Uterus (tissue), 4 donors: Measurements from ENCODE around the gene PAPPA2. TPM values are rescaled to one million over a fixed set of nuclear protein-coding genes. Genes with fewer than 3 reads are reported as not detected.

Experiments
- DNase-seq, 2 donors: peaks; one replicate each; pipeline ENCODE4 v3.0.0-alpha.2; 2019 to 2020
- H3K27ac ChIP-seq, 2 donors: fragments of 200-600 bp; sonication (generic); 1 replicate in 1 of 2; 2 replicates in 1 of 2; pipeline ENCODE4 v1.5.1; 2016 to 2018
- H3K27me3 ChIP-seq, 2 donors: fragments of 200-600 bp; sonication (generic); one replicate each; pipeline ENCODE4 v1.5.1; 2018 to 2019; ENCODE audit warnings: control low read depth in 1 of 2
- H3K36me3 ChIP-seq, 2 donors: fragments of 200-600 bp; sonication (generic); one replicate each; pipeline ENCODE4 v1.5.1; 2019; ENCODE audit warnings: control low read depth in 1 of 2
- H3K4me1 ChIP-seq, 2 donors: fragments of 200-600 bp; sonication (generic); one replicate each; pipeline ENCODE4 v1.5.1; 2018 to 2019; ENCODE audit warnings: control low read depth in 1 of 2
- H3K4me3 ChIP-seq, 2 donors: fragments of 200-600 bp; sonication (generic); 1 replicate in 1 of 2; 2 replicates in 1 of 2; pipeline ENCODE4 v1.5.1; 2018 to 2019; ENCODE audit warnings: mild to moderate bottlenecking in 1 of 2
- H3K9me3 ChIP-seq, 2 donors: fragments of 200-600 bp; sonication (generic); one replicate each; pipeline ENCODE4 v1.5.1; 2019; ENCODE audit warnings: control low read depth in 1 of 2
- POLR2A ChIP-seq, 2 donors: fragments of 450-650 bp; IDR thresholded peaks; one replicate each; pipeline ENCODE4 v1.6.1; 2016; ENCODE audit warnings: antibody characterized with exemption in 2 of 2, mild to moderate bottlenecking in 1 of 2, moderate library complexity in 1 of 2
- intact Hi-C: fragments of 100-400 bp; cut with DNase I; formaldehyde crosslinking; loops from one replicate; pipeline ENCODE4 v1.15.1; 2023; ENCODE audit warnings: low total_unique reads
- total RNA-seq, 4 donors: library from RNA; depleted of rRNA in 3 of 4; stranded (reverse); fragments of >200 nt in 3 of 4; gene quantifications; one replicate each; pipeline versions ENCODE4 v1.1.0 to v1.2.4, GENCODE V29; 2014 to 2023
- TF ChIP-seq, protein P1 (sequence below), 4 experiments: fragments of 200-600 bp in 2 of 4; fragments of 450-650 bp in 2 of 4; sonication (generic) in 2 of 4; IDR thresholded peaks; one replicate each; pipeline ENCODE4 v1.5.1; 2016 to 2019; ENCODE audit warnings: antibody characterized with exemption in 4 of 4, mild to moderate bottlenecking in 2 of 4, moderate library complexity in 1 of 4
- donor health status: DM: yes; HTN: yes; CAD: no.

PAPPA2 gene
- total RNA-seq, 4 donors from 2014 or later = 0.51 to 4.0 (median 0.73) TPM; not detected in 1

- intact Hi-C loops = no loop called here
- TF ChIP-seq, protein P1, sequence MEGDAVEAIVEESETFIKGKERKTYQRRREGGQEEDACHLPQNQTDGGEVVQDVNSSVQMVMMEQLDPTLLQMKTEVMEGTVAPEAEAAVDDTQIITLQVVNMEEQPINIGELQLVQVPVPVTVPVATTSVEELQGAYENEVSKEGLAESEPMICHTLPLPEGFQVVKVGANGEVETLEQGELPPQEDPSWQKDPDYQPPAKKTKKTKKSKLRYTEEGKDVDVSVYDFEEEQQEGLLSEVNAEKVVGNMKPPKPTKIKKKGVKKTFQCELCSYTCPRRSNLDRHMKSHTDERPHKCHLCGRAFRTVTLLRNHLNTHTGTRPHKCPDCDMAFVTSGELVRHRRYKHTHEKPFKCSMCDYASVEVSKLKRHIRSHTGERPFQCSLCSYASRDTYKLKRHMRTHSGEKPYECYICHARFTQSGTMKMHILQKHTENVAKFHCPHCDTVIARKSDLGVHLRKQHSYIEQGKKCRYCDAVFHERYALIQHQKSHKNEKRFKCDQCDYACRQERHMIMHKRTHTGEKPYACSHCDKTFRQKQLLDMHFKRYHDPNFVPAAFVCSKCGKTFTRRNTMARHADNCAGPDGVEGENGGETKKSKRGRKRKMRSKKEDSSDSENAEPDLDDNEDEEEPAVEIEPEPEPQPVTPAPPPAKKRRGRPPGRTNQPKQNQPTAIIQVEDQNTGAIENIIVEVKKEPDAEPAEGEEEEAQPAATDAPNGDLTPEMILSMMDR (IDR thresholded peaks at IDR 0.05) = no peak
- no peak for TF ChIP-seq POLR2A (IDR thresholded peaks at IDR 0.05)
- Histone ChIP-seq H3K27me3 (no peaks in the 10 kb centered on the region), H3K4me3 (no peak overlapping the region), H3K36me3 (no peaks in the 10 kb centered on the region), H3K9me3 (no peaks in the 10 kb centered on the region), H3K4me1 (no peaks in the 10 kb centered on the region), H3K27ac (no peak overlapping the region)
- DNase-seq = no peak
These were observed 88.2 kb downstream of the PAPPA2 start for GRCh38 chr1:176551146-176551545.

DNA sequence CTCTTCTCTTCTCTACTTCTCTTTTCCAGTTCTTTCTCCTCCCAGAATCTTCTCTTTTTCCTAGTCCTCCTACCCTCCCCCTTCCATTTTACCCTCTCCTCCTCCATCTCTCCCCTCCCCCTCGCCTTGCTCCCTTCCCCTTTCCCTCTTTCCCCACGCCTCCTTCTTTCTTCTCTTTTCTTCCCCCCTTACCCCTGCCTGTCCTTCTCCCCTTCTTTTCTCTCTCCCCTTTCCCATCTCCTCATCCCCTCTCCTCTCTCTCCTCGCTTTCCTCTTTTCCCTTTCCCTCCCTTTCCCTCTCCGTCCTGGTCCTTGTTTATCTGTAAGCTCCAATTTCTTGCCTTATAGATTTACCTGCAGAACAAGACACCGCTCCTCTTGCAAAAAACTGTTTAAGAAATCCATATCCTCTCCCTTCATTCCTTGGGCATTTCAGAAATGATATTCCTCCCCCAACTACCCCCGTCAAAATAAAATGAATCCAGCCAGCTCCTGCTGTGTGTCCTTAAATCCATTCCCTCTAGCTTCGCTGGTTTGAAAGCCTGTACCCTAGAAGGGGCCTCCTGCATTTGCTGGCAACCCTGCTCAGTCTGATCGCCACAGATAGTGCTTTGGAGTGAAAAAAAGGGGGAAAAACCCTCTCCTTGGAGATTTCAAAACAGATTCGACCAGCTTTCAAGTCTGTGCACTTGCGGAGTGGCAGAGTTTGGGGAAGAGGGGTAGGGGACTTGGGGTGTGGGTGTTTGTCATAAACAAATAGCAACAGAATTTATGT, 89.4 kb downstream of the PAPPA2 start:
- H3K27me3 ChIP-seq = no peaks in the 10 kb centered on the region
- H3K4me3 ChIP-seq = no peak overlapping the region

GRCh38 chr1:176552999-176553398, 90.0 kb downstream of the PAPPA2 start:
- intact Hi-C loops = no loop called here
- H3K27me3 ChIP-seq = no peaks in the 10 kb centered on the region
- H3K27ac ChIP-seq = no peak overlapping the region
- DNase-seq = no peak
- H3K9me3 ChIP-seq = no peaks in the 10 kb centered on the region
- no peak overlapping the region for H3K4me3 ChIP-seq
- H3K36me3 ChIP-seq = no peaks in the 10 kb centered on the region
- TF ChIP-seq POLR2A (IDR thresholded peaks at IDR 0.05) = no peak
- TF ChIP-seq, protein P1 (IDR thresholded peaks at IDR 0.05) = no peak
- H3K4me1 ChIP-seq = no peaks in the 10 kb centered on the region

More for the DNA sequence above, 89.4 kb downstream of the PAPPA2 start:
- Histone ChIP-seq H3K4me1 (no peaks in the 10 kb centered on the region), H3K9me3 (no peaks in the 10 kb centered on the region), H3K36me3 (no peaks in the 10 kb centered on the region), H3K27ac (no peak overlapping the region)
- no peak for DNase-seq
- intact Hi-C loops = no loop called here
- TF ChIP-seq POLR2A (IDR thresholded peaks at IDR 0.05) = no peak
- TF ChIP-seq, protein P1 (IDR thresholded peaks at IDR 0.05) = no peak

DNA sequence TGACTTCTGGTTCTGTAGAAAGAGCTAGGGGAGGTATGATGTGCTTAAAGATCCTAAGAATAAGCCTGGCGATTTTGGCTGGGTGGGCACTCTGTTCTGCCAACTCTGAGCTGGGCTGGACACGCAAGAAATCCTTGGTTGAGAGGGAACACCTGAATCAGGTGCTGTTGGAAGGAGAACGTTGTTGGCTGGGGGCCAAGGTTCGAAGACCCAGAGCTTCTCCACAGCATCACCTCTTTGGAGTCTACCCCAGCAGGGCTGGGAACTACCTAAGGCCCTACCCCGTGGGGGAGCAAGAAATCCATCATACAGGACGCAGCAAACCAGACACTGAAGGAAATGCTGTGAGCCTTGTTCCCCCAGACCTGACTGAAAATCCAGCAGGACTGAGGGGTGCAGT, 93.3 kb downstream of the PAPPA2 start:
- Histone ChIP-seq H3K27me3 (no peaks in the 10 kb centered on the region), H3K27ac (no peak overlapping the region), H3K4me1 (peaks cover 0 to 7% of the 10 kb centered on the region in 2 donors), H3K9me3 (no peaks in the 10 kb centered on the region), H3K4me3 (no peak overlapping the region), H3K36me3 (no peaks in the 10 kb centered on the region)
- no peak for DNase-seq
- intact Hi-C loops = no loop called here
- TF ChIP-seq POLR2A (IDR thresholded peaks at IDR 0.05) = no peak
- TF ChIP-seq, protein P1 (IDR thresholded peaks at IDR 0.05) = no peak

DNA sequence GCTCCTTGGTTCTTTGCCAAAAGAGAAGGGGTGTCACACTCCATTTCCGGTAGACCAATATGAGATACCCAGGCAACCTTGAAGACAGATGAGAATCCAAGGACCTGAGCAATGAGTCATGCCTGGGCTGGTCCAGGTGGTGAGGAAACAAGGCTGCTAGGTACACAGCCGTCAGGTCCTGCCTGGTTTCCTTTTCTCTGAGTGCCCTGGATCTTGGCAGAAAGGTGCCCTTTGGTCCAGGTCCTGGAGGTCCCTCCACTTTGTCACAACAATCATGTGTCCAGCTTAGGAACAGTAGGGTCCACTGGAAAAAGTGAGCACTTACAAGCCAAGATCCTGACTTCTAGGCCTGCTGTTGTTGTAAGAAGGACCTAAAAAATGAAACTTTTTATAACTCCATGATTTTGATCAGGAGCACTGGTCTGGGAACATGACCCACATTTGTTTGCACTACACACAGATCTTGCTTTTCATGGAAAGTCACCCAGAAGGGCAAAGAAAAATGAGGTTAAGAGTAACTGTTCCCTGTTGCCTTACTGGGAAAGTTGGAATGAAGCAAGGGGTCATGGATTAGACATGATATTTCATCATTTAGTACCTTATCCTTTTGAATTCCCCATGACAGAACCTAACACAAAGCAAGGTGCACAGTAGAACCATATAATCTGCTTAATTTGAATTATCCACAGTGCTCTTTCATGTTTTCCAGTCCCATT, 94.7 kb downstream of the PAPPA2 start:
- Histone ChIP-seq H3K36me3 (no peaks in the 10 kb centered on the region), H3K9me3 (no peaks in the 10 kb centered on the region), H3K27me3 (no peaks in the 10 kb centered on the region), H3K4me1 (peaks cover 0 to 7% of the 10 kb centered on the region in 2 donors), H3K27ac (no peak overlapping the region), H3K4me3 (no peak overlapping the region)
- DNase-seq = no peak
- intact Hi-C loops = no loop called here
- TF ChIP-seq POLR2A (IDR thresholded peaks at IDR 0.05) = no peak
- TF ChIP-seq, protein P1 (IDR thresholded peaks at IDR 0.05) = no peak
